OCI-LY3 (cell line): ENCODE measurements around the gene MAGI2.

Experiments
- H2AFZ ChIP-seq: fragments of 200-600, 300-600 bp; shearing (Covaris generic); 2 replicates; pipeline ENCODE4 v1.6.0; 2014; ENCODE audit warnings: antibody characterized with exemption, low read depth, low read length
- H3K27ac ChIP-seq: fragments of 200-600, 300-600 bp; sonication (generic); 2 replicates; pipeline ENCODE4 v1.5.1; 2014; ENCODE audit warnings: mild to moderate bottlenecking, low read length, moderate library complexity, mixed read lengths
- H3K27me3 ChIP-seq: fragments of 200-600, 300-600 bp; sonication (generic); 2 replicates; pipeline ENCODE4 v1.6.1; 2014; ENCODE audit warnings: low read depth, low read length, mixed read lengths
- H3K36me3 ChIP-seq: fragments of 200-600, 300-600 bp; sonication (generic); replicated peaks from 2 replicates; pipeline ENCODE3; 2014; ENCODE audit warnings: low read depth, low read length, mixed read lengths
- H3K4me1 ChIP-seq: fragments of 300-600, 200-600 bp; sonication (generic); 2 replicates; pipeline ENCODE4 v1.6.1; 2014; ENCODE audit warnings: low read length, mixed read lengths
- H3K4me2 ChIP-seq: fragments of 200-600, 300-600 bp; sonication (generic); 2 replicates; pipeline ENCODE4 v1.6.1; 2014; ENCODE audit warnings: low read length, mixed read lengths
- H3K4me3 ChIP-seq: fragments of 300-600, 200-600 bp; sonication (generic); 2 replicates; pipeline ENCODE4 v1.5.1; 2014; ENCODE audit warnings: antibody characterized with exemption, mild to moderate bottlenecking, low read length, moderate library complexity
- H3K79me2 ChIP-seq: fragments of 300-600, 200-600 bp; shearing (Covaris generic); 2 replicates; pipeline ENCODE4 v1.6.1; 2014; ENCODE audit warnings: mild to moderate bottlenecking, low read length, mixed read lengths
- H3K9ac ChIP-seq: fragments of 300-600, 200-600 bp; shearing (Covaris generic); 2 replicates; pipeline ENCODE4 v1.6.0; 2014; ENCODE audit warnings: mild to moderate bottlenecking, low read length, moderate library complexity
- H3K9me3 ChIP-seq: fragments of 200-600, 300-600 bp; shearing (Covaris generic); 2 replicates; pipeline ENCODE4 v1.6.1; 2014; ENCODE audit warnings: low read length, mixed read lengths; ENCODE audit not compliant: insufficient read depth
- H4K20me1 ChIP-seq: fragments of 200-600, 300-600 bp; sonication (generic); 2 replicates; pipeline ENCODE4 v1.6.1; 2016; ENCODE audit warnings: low read length, mixed read lengths; ENCODE audit not compliant: insufficient read depth
- EZH2phosphoT487 ChIP-seq: fragments of 200-600 bp; shearing (Covaris generic); IDR thresholded peaks from 2 replicates; pipeline ENCODE4 v1.6.1; 2018; ENCODE audit warnings: antibody characterized with exemption, mixed run types, low read depth
- TF ChIP-seq, protein P1 (sequence below): fragments of 200-600, 300-600 bp; sonication (generic); IDR thresholded peaks from 2 replicates; pipeline ENCODE4 v1.5.1; 2014; ENCODE audit warnings: antibody characterized with exemption, low read length, low read depth

Gene MAGI2

DNA sequence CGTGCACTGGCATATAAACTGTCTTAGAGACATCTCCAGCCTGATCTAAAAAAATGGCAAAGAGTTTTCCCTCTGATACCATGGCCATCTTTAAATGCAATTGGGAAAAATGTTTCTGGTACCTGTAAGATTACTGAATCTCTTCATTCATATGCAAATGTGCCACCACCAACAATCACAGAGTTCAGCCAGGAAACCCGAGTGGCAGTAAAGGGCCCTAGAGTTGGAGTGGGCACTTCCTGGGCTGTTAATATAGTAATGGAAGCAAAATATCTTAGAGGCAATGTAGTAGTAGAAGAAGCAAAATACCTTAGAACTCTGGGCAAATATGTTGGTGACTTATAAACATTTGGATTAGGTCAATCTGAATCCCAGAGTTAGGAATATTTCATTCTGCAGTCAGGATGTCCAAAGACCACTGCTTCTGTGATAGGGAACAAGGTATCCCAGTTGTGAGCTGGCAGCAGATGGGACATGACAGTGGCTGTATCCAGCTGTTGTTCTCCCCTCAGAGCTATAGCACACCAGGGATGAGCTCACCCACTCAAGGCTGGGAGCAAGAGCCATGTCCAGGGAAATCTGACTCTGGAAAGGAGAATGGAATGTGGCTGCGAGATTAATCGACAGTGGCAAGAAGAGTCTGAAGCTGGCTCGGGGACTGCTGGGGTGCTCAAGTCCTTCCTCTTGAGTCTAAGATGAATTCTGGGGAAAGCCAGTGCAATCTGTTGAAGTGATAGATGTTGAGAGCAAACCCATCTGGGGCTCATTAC, 1322.8 kb downstream of the MAGI2 start:
- no peaks in the 10 kb centered on the region for H3K4me1 ChIP-seq
- no peaks in the 10 kb centered on the region for H4K20me1 ChIP-seq
- H3K79me2 ChIP-seq, result no peaks in the 10 kb centered on the region
- H3K27me3 ChIP-seq, result peaks cover 10% of the 10 kb centered on the region
- no peak overlapping the region for H2AFZ ChIP-seq
- no peak for TF ChIP-seq EZH2phosphoT487
- TF ChIP-seq, protein P1, sequence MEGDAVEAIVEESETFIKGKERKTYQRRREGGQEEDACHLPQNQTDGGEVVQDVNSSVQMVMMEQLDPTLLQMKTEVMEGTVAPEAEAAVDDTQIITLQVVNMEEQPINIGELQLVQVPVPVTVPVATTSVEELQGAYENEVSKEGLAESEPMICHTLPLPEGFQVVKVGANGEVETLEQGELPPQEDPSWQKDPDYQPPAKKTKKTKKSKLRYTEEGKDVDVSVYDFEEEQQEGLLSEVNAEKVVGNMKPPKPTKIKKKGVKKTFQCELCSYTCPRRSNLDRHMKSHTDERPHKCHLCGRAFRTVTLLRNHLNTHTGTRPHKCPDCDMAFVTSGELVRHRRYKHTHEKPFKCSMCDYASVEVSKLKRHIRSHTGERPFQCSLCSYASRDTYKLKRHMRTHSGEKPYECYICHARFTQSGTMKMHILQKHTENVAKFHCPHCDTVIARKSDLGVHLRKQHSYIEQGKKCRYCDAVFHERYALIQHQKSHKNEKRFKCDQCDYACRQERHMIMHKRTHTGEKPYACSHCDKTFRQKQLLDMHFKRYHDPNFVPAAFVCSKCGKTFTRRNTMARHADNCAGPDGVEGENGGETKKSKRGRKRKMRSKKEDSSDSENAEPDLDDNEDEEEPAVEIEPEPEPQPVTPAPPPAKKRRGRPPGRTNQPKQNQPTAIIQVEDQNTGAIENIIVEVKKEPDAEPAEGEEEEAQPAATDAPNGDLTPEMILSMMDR, result no peak
- no peak overlapping the region for H3K4me2 ChIP-seq
- no peaks in the 10 kb centered on the region for H3K36me3 ChIP-seq
- no peak overlapping the region for H3K4me3 ChIP-seq
- H3K27ac ChIP-seq, result no peak overlapping the region
- H3K9me3 ChIP-seq, result no peaks in the 10 kb centered on the region
- H3K9ac ChIP-seq, result no peak overlapping the region

DNA sequence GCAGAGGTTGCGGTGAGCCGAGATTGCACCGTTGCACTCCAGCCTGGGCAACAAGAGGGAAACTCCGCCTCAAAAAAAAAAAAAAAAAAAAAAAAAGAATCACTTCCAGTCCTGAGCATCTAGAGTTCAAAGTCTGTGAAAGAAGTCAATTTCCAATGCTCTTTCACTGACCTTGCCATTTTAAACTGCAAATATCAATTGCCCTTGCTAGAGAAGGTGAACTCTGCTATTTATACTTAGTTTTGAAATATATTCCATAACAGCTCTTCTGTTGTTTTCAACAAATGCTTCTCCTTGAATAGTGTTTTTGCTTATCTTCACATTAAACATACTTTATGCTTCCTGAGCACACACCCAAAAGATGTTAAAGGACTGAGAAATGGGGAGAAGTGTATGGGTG, 1323.6 kb downstream of the MAGI2 start:
- no peak overlapping the region for H3K9ac ChIP-seq
- no peak overlapping the region for H3K4me2 ChIP-seq
- no peak overlapping the region for H3K27ac ChIP-seq
- no peak overlapping the region for H2AFZ ChIP-seq
- H3K36me3 ChIP-seq, result no peaks in the 10 kb centered on the region
- H3K27me3 ChIP-seq, result peaks cover 10% of the 10 kb centered on the region
- TF ChIP-seq EZH2phosphoT487, result no peak
- TF ChIP-seq, protein P1, result no peak
- H3K9me3 ChIP-seq, result no peaks in the 10 kb centered on the region
- H3K79me2 ChIP-seq, result no peaks in the 10 kb centered on the region
- H3K4me1 ChIP-seq, result no peaks in the 10 kb centered on the region
- no peak overlapping the region for H3K4me3 ChIP-seq
- no peaks in the 10 kb centered on the region for H4K20me1 ChIP-seq

DNA sequence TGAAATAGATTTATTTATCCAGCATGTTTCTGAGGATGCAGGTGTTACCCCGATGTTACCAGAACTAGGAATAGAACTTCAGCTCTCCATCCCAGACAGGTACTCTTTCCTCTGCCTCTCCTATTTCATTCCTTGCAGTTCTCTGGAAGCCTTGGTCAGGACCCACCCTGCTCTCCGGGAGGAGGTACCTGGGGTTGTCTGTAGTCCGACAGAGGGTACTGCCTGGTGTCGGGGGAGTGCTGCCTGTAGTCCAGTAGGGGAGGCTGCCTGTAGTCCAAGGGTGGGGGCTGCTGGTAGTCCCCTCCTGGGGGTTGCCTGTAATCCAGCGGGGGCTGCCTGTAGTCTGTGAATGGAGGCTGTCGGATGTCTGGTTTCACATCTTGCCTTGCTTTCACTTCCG, 1326.5 kb downstream of the MAGI2 start:
- no peak overlapping the region for H3K9ac ChIP-seq
- no peaks in the 10 kb centered on the region for H3K36me3 ChIP-seq
- H3K4me3 ChIP-seq, result no peak overlapping the region
- no peaks in the 10 kb centered on the region for H4K20me1 ChIP-seq
- no peaks in the 10 kb centered on the region for H3K9me3 ChIP-seq
- no peaks in the 10 kb centered on the region for H3K79me2 ChIP-seq
- H3K4me1 ChIP-seq, result no peaks in the 10 kb centered on the region
- H2AFZ ChIP-seq, result no peak overlapping the region
- H3K27ac ChIP-seq, result no peak overlapping the region
- no peak for TF ChIP-seq EZH2phosphoT487
- TF ChIP-seq, protein P1, result no peak
- no peak overlapping the region for H3K4me2 ChIP-seq
- H3K27me3 ChIP-seq, result peaks cover 10% of the 10 kb centered on the region

DNA sequence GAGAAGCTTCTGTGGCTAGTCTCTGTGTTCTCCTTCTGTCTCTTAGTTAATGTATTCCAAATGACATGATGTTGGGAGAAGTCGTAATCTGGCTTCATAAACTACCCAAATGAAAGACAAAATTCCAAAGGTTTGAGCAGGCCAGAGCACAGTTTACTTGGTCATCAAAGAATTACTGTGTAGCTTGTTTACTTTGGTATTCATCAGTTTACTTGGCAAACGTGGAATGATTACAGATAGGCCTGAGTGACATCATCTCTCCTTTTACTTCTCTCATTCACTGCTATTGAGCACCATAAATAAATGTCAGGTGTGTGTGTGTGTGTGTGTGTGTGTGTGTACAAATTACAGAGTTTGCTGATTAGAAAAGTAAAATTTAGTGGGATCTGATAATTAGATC, 1327.6 kb downstream of the MAGI2 start:
- no peaks in the 10 kb centered on the region for H3K79me2 ChIP-seq
- no peak overlapping the region for H3K4me2 ChIP-seq
- H3K27me3 ChIP-seq, result peaks cover 9% of the 10 kb centered on the region
- no peak overlapping the region for H2AFZ ChIP-seq
- no peaks in the 10 kb centered on the region for H4K20me1 ChIP-seq
- TF ChIP-seq EZH2phosphoT487, result no peak
- TF ChIP-seq, protein P1, result no peak
- H3K4me1 ChIP-seq, result no peaks in the 10 kb centered on the region
- H3K36me3 ChIP-seq, result no peaks in the 10 kb centered on the region
- H3K9me3 ChIP-seq, result no peaks in the 10 kb centered on the region
- H3K27ac ChIP-seq, result no peak overlapping the region
- H3K4me3 ChIP-seq, result no peak overlapping the region
- H3K9ac ChIP-seq, result no peak overlapping the region
